Immature natural killer cell (primary cell): Measurements from ENCODE around the gene PLA2G4E. TPM values are rescaled to one million over a fixed set of nuclear protein-coding genes. Genes with fewer than 3 reads are reported as not detected.
A peak's percentile ranks its signal among the peaks of the same experiment; 100 is the strongest.

Experiments
- DNase-seq, 3 donors: peaks; one replicate each; pipeline ENCODE4 v3.0.0; 2022; ENCODE audit warnings: mixed read lengths in 1 of 3
- H3K27ac Mint-ChIP-seq, 6 donors: one replicate each; pipeline ENCODE4 v1.8.0; 2020; ENCODE audit warnings: mixed read lengths in 6 of 6, mild to moderate bottlenecking in 5 of 6, inconsistent platforms in 4 of 6, moderate library complexity in 3 of 6
- H3K27me3 Mint-ChIP-seq, 3 donors: one replicate each; pipeline ENCODE4 v1.8.0; 2020 to 2021; ENCODE audit warnings: low read depth in 3 of 3, mild to moderate bottlenecking in 3 of 3, mixed read lengths in 3 of 3, moderate library complexity in 3 of 3, inconsistent platforms in 1 of 3
- H3K36me3 Mint-ChIP-seq, 3 donors: one replicate each; pipeline ENCODE4 v1.8.0; 2020; ENCODE audit warnings: mixed read lengths in 3 of 3, inconsistent platforms in 2 of 3, mild to moderate bottlenecking in 2 of 3
- H3K4me1 Mint-ChIP-seq, 2 donors: one replicate each; pipeline ENCODE4 v1.8.0; 2020; ENCODE audit warnings: inconsistent platforms in 2 of 2, mild to moderate bottlenecking in 2 of 2, mixed read lengths in 2 of 2, moderate library complexity in 1 of 2
- H3K4me3 Mint-ChIP-seq, 5 donors: one replicate each; pipeline ENCODE4 v1.8.0; 2020; ENCODE audit warnings: mild to moderate bottlenecking in 5 of 5, mixed read lengths in 5 of 5, inconsistent platforms in 3 of 5, moderate library complexity in 3 of 5
- H3K9me3 Mint-ChIP-seq, 6 donors: one replicate each; pipeline ENCODE4 v1.8.0; 2020; ENCODE audit warnings: mild to moderate bottlenecking in 6 of 6, mixed read lengths in 6 of 6, inconsistent platforms in 4 of 6, moderate library complexity in 3 of 6
- polyA plus RNA-seq, 3 donors: library from polyadenylated mRNA; unstranded; fragments of 300-500 nt; fragmentation: Illumina TruSeq; gene quantifications; one replicate each; pipeline ENCODE4 v1.2.3, GENCODE V29; 2021

Gene PLA2G4E
- polyA plus RNA-seq, 3 donors from 2014 or later, result not detected

- H3K27ac Mint-ChIP-seq, result no peak overlapping the region
- H3K4me1 Mint-ChIP-seq, result no peaks in the 10 kb centered on the region
- no peaks in the 10 kb centered on the region for H3K9me3 Mint-ChIP-seq
- H3K27me3 Mint-ChIP-seq, result peaks cover 0 to 5% (median 0%) of the 10 kb centered on the region in 3 donors
- H3K4me3 Mint-ChIP-seq, result no peak overlapping the region
- H3K36me3 Mint-ChIP-seq, result no peaks in the 10 kb centered on the region
- no peak for DNase-seq
Observed at GRCh38 chr15:42021593-42021992, 751 bp upstream of the PLA2G4E start.

GRCh38 chr15:42018306-42019224 is 2.3 kb downstream of the PLA2G4E start:
- peaks cover 0 to 4% (median 4%) of the 10 kb centered on the region in 3 donors for H3K27me3 Mint-ChIP-seq
- H3K4me1 Mint-ChIP-seq, result no peaks in the 10 kb centered on the region
- H3K9me3 Mint-ChIP-seq, result no peaks in the 10 kb centered on the region
- DNase-seq, result no peak
- H3K4me3 Mint-ChIP-seq, result no peak overlapping the region
- no peaks in the 10 kb centered on the region for H3K36me3 Mint-ChIP-seq
- H3K27ac Mint-ChIP-seq, result no peak overlapping the region

DNA sequence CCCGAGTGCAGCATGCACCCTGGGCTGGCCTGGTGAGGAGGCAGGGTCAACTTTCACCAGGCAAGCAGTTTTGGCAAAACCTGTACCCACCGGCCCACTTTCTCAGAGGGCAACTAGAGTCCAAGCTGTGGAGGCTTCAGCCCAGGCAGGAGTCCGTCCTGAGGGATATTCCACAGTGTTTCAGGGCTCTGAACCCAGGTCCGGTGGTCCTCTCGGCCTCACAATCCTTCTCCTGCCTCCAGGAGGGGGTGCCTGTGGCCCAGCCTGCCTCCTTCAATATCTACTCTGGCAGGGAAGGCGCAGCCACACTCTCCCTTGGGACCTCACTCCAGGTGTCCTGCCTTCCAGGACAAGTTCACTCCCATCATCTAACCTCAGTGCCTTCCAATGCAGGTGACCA is 3.9 kb downstream of the PLA2G4E start:
- no peaks in the 10 kb centered on the region for H3K4me1 Mint-ChIP-seq
- peaks cover 2 to 4% (median 4%) of the 10 kb centered on the region in 3 donors for H3K27me3 Mint-ChIP-seq
- H3K27ac Mint-ChIP-seq, result no peak overlapping the region
- no peaks in the 10 kb centered on the region for H3K9me3 Mint-ChIP-seq
- no peak for DNase-seq
- no peaks in the 10 kb centered on the region for H3K36me3 Mint-ChIP-seq
- no peak overlapping the region for H3K4me3 Mint-ChIP-seq

- no peaks in the 10 kb centered on the region for H3K36me3 Mint-ChIP-seq
- no peaks in the 10 kb centered on the region for H3K9me3 Mint-ChIP-seq
- DNase-seq, result no peak
- no peak overlapping the region for H3K27ac Mint-ChIP-seq
- peaks cover 2 to 8% (median 4%) of the 10 kb centered on the region in 3 donors for H3K27me3 Mint-ChIP-seq
- H3K4me1 Mint-ChIP-seq, result no peaks in the 10 kb centered on the region
- no peak overlapping the region for H3K4me3 Mint-ChIP-seq
Observed at GRCh38 chr15:42014406-42014805, 6.4 kb downstream of the PLA2G4E start.

DNA sequence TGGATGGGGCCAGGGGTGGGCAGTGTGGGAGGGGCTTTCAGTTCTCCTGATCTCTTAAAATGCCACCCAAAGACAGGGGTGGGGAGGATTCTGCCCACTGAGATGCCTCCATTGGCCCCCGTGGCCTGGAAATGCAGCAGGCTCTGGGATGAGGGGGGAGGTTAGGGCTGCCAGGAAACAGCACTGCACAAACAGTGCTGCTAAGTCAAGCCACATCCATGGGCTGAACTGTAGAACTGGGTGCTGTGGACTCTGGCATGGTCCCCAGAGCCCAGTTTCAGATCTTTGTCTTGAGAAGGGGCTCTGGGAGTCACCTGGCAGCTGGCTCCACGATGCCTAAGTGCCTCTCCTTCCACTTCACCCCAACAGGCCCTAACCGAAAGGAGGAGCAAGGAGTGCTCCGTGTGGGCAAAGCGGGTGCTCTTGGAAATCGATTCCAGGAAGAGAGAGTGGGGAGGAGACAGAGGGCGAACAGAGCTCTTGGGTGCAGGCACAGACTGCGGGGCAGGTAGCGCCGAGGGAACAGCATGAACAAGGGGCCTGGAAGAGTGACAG is 7.8 kb downstream of the PLA2G4E start:
- DNase-seq, result no peak
- no peak overlapping the region for H3K4me3 Mint-ChIP-seq
- H3K27ac Mint-ChIP-seq, result no peak overlapping the region
- no peaks in the 10 kb centered on the region for H3K4me1 Mint-ChIP-seq
- no peaks in the 10 kb centered on the region for H3K36me3 Mint-ChIP-seq
- H3K9me3 Mint-ChIP-seq, result no peaks in the 10 kb centered on the region
- H3K27me3 Mint-ChIP-seq, result peaks cover 2 to 8% (median 4%) of the 10 kb centered on the region in 3 donors

DNA sequence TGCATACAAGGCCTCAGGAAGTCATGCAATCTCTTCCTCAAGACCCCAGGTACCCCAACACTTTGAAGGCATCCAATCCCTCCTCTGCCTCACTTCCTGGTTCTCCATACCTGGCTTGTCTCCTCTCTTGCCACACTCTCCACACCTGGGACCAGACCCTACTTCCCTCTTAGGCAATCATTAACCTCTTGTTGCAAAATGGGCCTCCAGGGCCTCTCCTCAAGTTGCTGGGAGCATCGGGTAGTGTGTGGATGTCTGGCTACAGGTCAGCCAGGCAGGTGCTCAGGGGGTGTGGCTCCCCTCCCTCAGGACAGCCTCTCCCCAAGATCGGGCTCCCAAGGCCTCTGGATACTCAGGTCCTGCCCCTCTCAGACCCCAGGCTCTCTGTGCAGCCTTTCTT is 8.6 kb downstream of the PLA2G4E start:
- no peaks in the 10 kb centered on the region for H3K36me3 Mint-ChIP-seq

DNA sequence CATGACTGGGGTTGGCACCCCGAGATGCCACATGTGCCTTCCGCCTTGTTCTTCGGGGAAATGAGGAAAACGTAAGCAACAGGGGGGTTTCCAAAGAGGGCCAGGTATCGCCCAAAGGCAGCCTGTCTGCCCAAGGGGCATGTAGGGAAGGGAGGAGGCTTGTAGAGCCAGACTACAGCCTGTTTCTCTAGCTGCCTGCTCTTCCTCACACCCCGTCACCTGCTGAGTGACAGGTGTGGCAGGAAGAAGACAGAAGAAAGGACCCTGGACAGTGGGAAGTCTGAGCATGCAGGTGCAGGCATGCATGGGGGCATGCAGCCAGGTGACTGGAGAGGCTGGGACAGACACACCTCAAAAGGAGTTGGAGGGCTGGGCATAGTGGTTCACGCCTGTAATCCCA is 9.8 kb downstream of the PLA2G4E start:
- Mint-ChIP-seq H3K4me3 (no peak overlapping the region), H3K27ac (no peak overlapping the region), H3K27me3 (peaks cover 0 to 8% (median 2%) of the 10 kb centered on the region in 3 donors), H3K9me3 (no peaks in the 10 kb centered on the region), H3K36me3 (no peaks in the 10 kb centered on the region), H3K4me1 (no peaks in the 10 kb centered on the region)
- DNase-seq, result no peak

More for the DNA sequence above, 8.6 kb downstream of the PLA2G4E start:
- Mint-ChIP-seq H3K27me3 (peaks cover under 1 to 8% (median 2%) of the 10 kb centered on the region in 3 donors), H3K4me3 (no peak overlapping the region), H3K9me3 (no peaks in the 10 kb centered on the region), H3K27ac (peak overlapping the region in 1 of 6 donors; percentile 65), H3K4me1 (no peaks in the 10 kb centered on the region)
- DNase-seq, result no peak

DNA sequence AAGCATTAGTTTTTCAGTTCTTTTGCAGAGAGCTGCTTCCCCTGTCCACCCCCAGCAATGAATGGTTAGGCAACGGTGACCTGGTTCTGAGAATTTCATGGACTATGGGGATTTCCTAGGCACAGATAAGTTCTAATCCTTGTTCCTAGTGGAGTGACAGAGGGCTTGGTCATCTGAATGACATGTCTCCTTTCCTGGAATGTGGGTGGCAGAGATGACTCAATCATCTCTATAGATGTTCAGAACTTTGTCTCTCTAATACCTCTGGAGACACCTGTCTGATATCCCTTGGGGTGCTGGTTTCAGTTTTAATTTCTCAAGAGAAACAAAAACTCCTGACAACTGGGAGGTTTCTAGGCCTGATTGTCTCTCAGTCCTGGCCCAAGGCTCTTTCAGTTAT is 10.4 kb downstream of the PLA2G4E start:
- Mint-ChIP-seq H3K4me1 (no peaks in the 10 kb centered on the region), H3K27me3 (peaks cover 0 to 8% (median 2%) of the 10 kb centered on the region in 3 donors), H3K27ac (no peak overlapping the region), H3K4me3 (no peak overlapping the region), H3K9me3 (no peaks in the 10 kb centered on the region), H3K36me3 (no peaks in the 10 kb centered on the region)
- DNase-seq, result no peak

DNA sequence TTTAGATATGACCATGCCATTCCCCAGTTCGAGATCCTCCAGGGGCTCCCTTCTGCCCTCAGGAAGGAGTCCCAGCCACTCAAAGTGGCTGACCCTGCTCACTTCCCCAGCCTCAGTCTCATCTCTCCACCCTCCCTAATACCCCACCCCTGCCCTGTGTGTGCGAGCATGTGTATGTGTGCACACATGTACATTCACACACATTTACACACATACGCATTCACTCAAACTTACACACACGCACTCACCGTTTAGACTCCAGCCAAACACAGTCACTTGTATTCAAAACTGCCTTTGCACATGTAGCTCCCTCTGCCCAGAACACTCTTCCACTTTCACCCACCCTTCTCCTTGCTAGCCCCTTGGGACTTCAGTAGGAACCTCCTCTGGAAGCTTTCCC is 11.4 kb downstream of the PLA2G4E start:
- no peaks in the 10 kb centered on the region for H3K4me1 Mint-ChIP-seq
- no peak overlapping the region for H3K27ac Mint-ChIP-seq
- H3K27me3 Mint-ChIP-seq, result peaks cover 0 to 4% (median 2%) of the 10 kb centered on the region in 3 donors
- no peaks in the 10 kb centered on the region for H3K9me3 Mint-ChIP-seq
- no peak for DNase-seq
- H3K4me3 Mint-ChIP-seq, result no peak overlapping the region
- H3K36me3 Mint-ChIP-seq, result no peaks in the 10 kb centered on the region

- H3K27me3 Mint-ChIP-seq, result peaks cover 0 to 4% (median 2%) of the 10 kb centered on the region in 3 donors
- no peaks in the 10 kb centered on the region for H3K4me1 Mint-ChIP-seq
- H3K36me3 Mint-ChIP-seq, result no peaks in the 10 kb centered on the region
- no peak for DNase-seq
- no peak overlapping the region for H3K27ac Mint-ChIP-seq
- no peak overlapping the region for H3K4me3 Mint-ChIP-seq
- H3K9me3 Mint-ChIP-seq, result no peaks in the 10 kb centered on the region
Observed at GRCh38 chr15:42009022-42009421, 11.8 kb downstream of the PLA2G4E start.

- Mint-ChIP-seq H3K27ac (no peak overlapping the region), H3K27me3 (peaks cover 0 to 4% (median 2%) of the 10 kb centered on the region in 3 donors), H3K36me3 (no peaks in the 10 kb centered on the region), H3K9me3 (no peaks in the 10 kb centered on the region), H3K4me3 (no peak overlapping the region), H3K4me1 (no peaks in the 10 kb centered on the region)
- DNase-seq, result no peak
Observed at GRCh38 chr15:42007386-42007785, 13.5 kb downstream of the PLA2G4E start.

GRCh38 chr15:42002333-42002732 is 18.5 kb downstream of the PLA2G4E start:
- DNase-seq, result no peak
- H3K9me3 Mint-ChIP-seq, result no peaks in the 10 kb centered on the region
- H3K4me1 Mint-ChIP-seq, result no peaks in the 10 kb centered on the region
- H3K36me3 Mint-ChIP-seq, result no peaks in the 10 kb centered on the region
- no peaks in the 10 kb centered on the region for H3K27me3 Mint-ChIP-seq
- no peak overlapping the region for H3K4me3 Mint-ChIP-seq
- peak overlapping the region in 1 of 6 donors; percentile 17 for H3K27ac Mint-ChIP-seq

DNA sequence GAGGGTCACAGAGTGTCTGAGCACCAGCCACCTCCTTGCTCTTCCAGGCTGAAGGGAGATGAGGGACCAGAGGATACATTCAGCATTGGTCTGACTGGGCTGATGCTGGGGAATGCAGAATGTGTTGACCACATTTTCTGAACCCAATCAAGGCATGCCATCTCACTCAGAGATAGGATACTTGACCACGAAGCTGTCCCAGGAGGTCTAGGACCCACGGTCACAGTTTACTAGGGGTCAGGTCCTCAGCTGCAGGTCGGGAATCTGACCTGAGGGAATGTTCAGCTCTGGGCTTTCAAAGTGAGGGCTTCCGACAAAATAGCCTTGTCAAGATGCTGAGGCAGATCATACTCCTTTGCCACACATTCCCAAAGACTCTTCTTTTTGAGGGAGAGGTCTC is 19.6 kb downstream of the PLA2G4E start:
- H3K4me3 Mint-ChIP-seq, result no peak overlapping the region
- peaks cover 0 to 3% (median 0%) of the 10 kb centered on the region in 3 donors for H3K27me3 Mint-ChIP-seq
- H3K4me1 Mint-ChIP-seq, result no peaks in the 10 kb centered on the region
- H3K9me3 Mint-ChIP-seq, result no peaks in the 10 kb centered on the region
- H3K27ac Mint-ChIP-seq, result no peak overlapping the region
- DNase-seq, result no peak
- H3K36me3 Mint-ChIP-seq, result no peaks in the 10 kb centered on the region
